Measurements from ENCODE around the gene ASB4. TPM values are rescaled to one million over a fixed set of nuclear protein-coding genes. Genes with fewer than 3 reads are reported as not detected.
A peak's percentile ranks its signal among the peaks of the same experiment; 100 is the strongest.

The ASB4 gene
- polyA plus RNA-seq, 3 donors from 2014 or later: not detected

DNA sequence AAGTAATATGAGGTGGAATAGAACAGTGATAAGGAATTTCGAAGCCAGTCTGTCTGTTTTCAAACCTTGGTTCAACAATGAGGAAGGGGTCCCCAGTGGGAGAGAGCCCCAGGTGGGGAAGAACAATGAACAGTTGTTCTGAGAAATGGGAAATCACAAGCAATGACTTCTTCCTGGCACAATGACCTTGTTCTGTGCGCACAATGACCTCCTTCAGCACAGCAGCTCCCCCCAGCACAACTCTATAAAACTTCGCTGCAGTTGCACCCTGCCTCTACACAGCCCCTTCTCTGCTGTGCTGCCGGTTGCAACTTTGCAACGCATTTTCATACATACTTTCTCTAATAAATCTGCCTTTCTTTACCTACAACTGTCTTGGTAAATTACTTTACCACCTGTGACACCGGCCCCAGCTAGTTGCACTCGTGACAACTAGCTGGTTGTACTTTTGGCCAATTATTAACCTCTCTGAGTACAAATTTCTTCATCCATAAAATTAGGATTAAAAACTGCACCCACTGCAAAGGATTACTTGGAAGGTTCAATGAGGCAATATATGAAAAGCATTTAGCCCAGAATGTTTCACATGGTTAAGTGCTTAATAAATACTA, 40.5 kb downstream of the ASB4 start:
- H3K4me3 Mint-ChIP-seq: no peak overlapping the region
- no peak overlapping the region for H3K27ac Mint-ChIP-seq
- H3K4me1 Mint-ChIP-seq: no peaks in the 10 kb centered on the region
- H3K36me3 Mint-ChIP-seq: no peaks in the 10 kb centered on the region
- DNase-seq: no peak
- H3K27me3 Mint-ChIP-seq (ENCODE audit: low read depth in 3 of 3): peaks cover 0 to 3% (median 2%) of the 10 kb centered on the region in 3 donors
- H3K9me3 Mint-ChIP-seq: no peaks in the 10 kb centered on the region

DNA sequence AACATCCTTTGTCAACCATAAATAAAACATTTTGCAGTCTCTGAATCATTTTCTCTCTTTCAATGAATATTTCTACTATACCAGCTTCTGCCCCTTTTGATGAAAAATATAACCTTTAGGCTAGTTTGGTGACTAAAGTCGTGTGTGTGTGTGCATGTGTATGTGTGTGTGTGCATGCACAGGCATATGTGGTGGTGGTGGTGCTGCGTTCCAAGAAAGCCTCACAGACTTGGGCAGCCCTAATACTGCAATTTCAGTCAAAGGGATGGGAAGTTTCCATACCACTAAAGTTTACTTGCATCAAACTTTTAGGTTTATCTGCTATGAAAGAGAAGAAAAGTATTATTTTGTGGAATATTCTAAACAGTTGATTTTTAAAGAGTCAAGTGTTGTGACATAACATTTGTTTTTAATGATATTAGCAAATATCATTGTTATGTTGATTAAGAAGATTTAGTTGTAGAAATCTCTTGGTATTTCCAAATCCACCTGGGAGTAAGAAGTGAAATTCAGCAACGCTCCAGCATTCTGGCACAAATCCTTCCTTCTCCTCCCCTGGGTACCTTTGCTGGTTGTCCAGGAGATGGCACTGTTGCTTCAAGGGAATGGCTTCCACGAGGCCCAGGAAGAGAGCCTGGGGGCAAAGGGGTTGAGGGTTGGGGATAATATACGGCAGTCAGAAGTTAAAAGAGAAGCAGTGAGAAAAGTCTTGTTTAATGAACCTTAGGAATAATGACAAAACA, 41.5 kb downstream of the ASB4 start:
- no peak overlapping the region for H3K27ac Mint-ChIP-seq
- H3K27me3 Mint-ChIP-seq (ENCODE audit: low read depth in 3 of 3): peaks cover 0 to 3% (median 2%) of the 10 kb centered on the region in 3 donors
- no peaks in the 10 kb centered on the region for H3K9me3 Mint-ChIP-seq
- no peaks in the 10 kb centered on the region for H3K4me1 Mint-ChIP-seq
- peak; percentile 39 to 42 (median 41) for DNase-seq
- H3K4me3 Mint-ChIP-seq: no peak overlapping the region
- H3K36me3 Mint-ChIP-seq: no peaks in the 10 kb centered on the region

DNA sequence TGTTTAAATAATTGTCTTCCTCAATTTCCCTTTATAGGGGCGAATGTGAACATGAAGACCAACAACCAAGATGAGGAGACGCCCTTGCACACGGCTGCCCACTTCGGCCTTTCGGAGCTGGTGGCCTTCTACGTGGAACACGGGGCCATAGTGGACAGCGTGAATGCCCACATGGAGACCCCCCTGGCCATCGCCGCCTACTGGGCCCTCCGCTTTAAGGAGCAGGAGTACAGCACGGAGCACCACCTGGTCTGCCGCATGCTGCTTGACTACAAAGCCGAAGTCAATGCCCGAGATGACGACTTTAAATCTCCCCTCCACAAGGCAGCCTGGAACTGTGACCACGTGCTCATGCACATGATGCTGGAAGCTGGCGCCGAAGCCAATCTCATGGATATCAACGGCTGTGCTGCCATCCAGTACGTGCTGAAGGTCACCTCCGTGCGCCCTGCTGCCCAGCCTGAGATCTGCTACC, 42.1 kb downstream of the ASB4 start:
- Mint-ChIP-seq H3K9me3 (no peaks in the 10 kb centered on the region), H3K36me3 (no peaks in the 10 kb centered on the region), H3K27ac (no peak overlapping the region), H3K27me3 (ENCODE audit: low read depth in 3 of 3) (peaks cover 0 to 3% (median 2%) of the 10 kb centered on the region in 3 donors), H3K4me3 (no peak overlapping the region), H3K4me1 (no peaks in the 10 kb centered on the region)
- DNase-seq: no peak

DNA sequence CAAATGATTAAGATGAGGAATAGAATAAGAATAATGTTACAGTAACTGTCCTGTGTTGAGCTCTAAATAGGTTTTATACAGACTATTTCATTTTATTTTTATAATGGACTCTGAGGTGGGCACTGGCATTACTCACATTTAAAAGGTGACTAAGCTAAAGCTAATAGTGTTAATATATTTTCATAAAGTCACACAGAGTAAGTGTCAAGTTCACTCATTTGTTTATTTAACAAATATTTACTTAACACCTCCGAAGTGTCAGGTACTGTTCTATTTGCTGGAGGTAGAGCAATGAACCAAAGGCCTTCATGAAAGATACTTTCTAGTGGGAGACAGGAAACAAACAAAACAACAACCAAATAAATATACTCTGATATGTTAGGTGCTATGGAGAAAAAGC, 44.0 kb downstream of the ASB4 start:
- Mint-ChIP-seq H3K4me3 (no peak overlapping the region), H3K9me3 (no peaks in the 10 kb centered on the region), H3K27ac (no peak overlapping the region), H3K4me1 (no peaks in the 10 kb centered on the region), H3K36me3 (no peaks in the 10 kb centered on the region), H3K27me3 (ENCODE audit: low read depth in 3 of 3) (peaks cover 0 to 3% (median 2%) of the 10 kb centered on the region in 3 donors)
- no peak for DNase-seq

DNA sequence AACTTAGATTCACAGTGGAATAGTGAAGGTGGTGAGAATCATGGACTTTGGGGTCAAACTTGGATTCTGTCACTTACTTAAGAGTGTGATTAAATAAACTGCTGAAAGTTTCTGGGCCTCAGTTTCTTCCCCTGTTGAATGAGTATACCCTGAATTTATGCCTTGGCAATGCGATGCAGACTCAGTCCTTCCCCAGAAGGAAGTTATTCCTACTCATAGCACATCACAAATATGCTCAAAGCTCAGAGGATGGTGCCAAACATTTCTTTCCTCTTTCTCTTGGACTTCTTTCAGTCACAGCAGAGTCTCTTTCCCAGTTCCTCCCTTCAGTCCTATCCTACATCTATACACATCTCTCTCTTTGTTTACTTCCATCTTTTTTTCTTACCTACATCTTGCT, 45.1 kb downstream of the ASB4 start:
- H3K36me3 Mint-ChIP-seq: no peaks in the 10 kb centered on the region
- H3K4me1 Mint-ChIP-seq: no peaks in the 10 kb centered on the region
- no peak overlapping the region for H3K4me3 Mint-ChIP-seq

DNA sequence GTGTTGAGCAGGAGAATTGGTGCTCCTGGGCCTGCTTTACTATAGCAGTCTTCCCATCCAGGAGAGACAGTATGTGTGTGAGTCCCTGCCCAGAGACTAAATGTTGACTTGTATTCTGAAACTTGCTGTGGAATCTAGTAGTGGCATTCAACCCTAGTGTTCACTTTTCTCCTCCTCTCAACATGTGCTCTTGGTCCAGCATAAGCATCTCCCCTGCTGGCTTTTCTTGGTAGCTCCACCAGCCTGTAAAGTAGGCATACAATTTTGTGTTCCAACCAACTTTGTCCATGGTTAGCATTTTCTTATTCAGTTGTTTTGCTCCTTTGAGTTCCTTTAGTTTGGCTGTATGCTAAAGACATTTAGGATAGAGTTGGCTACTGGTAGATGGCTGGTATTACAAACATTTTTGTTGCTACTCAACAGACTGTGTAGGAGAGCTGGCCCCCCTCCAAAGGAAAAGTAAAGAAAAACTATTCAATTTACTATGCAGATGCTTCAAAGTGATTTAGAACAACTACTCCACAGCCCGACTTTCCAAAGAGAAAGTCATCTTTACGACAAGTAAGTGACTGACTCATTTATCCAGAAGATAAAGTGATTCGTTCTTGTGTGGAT, 46.0 kb downstream of the ASB4 start:
- Mint-ChIP-seq H3K36me3 (no peaks in the 10 kb centered on the region), H3K4me3 (no peak overlapping the region), H3K4me1 (no peaks in the 10 kb centered on the region), H3K9me3 (no peaks in the 10 kb centered on the region), H3K27ac (no peak overlapping the region), H3K27me3 (ENCODE audit: low read depth in 3 of 3) (peaks cover 0 to 3% (median 0%) of the 10 kb centered on the region in 3 donors)
- DNase-seq: no peak

More for the DNA sequence above, 45.1 kb downstream of the ASB4 start:
- DNase-seq: no peak
- H3K9me3 Mint-ChIP-seq: no peaks in the 10 kb centered on the region
- no peak overlapping the region for H3K27ac Mint-ChIP-seq
- peaks cover 0 to 3% (median 0%) of the 10 kb centered on the region in 3 donors for H3K27me3 Mint-ChIP-seq (ENCODE audit: low read depth in 3 of 3)

DNA sequence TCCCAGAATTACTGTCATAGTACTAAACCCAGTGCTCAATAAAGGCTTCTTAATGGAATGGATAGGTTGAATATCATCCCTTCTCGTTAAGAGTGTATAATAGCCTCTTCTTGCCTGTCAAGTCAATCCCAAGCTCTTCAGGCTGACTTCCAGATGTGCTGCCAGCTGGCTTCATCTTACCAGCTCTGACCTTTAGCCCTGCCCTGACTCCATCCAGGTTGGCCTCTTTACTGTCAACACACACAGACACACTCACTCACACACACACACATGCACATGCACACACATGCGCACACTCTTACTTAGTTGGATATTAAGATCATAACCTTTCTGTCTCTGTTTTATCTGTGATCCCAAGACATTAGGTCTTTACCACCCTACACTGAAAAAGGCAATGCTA, 49.1 kb downstream of the ASB4 start:
- H3K4me3 Mint-ChIP-seq: no peak overlapping the region
- H3K36me3 Mint-ChIP-seq: no peaks in the 10 kb centered on the region
- H3K27ac Mint-ChIP-seq: no peak overlapping the region

DNA sequence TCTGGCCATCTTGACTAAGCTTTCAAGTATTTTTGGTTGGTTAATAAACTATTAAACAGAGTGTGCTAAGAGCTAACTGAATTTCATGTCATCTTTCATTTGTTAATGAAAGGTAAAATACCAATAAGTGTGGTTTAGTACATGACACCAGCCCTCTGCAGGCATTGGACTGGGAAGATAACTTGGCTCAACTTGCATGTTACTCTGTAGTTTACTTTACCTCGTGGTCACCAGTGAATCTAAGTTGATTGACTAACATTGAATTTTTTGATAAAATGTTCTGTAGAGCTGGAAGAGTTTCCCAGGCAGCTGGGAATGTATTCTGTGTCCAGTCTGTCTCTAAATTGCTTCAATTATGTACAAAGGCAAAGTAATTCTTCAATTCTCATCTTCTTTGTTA, 49.9 kb downstream of the ASB4 start:
- Mint-ChIP-seq H3K27me3 (ENCODE audit: low read depth in 3 of 3) (no peaks in the 10 kb centered on the region), H3K9me3 (no peaks in the 10 kb centered on the region), H3K4me3 (no peak overlapping the region), H3K36me3 (no peaks in the 10 kb centered on the region), H3K27ac (no peak overlapping the region), H3K4me1 (no peaks in the 10 kb centered on the region)
- DNase-seq: no peak

More for the DNA sequence above, 49.1 kb downstream of the ASB4 start:
- Mint-ChIP-seq H3K9me3 (no peaks in the 10 kb centered on the region), H3K4me1 (no peaks in the 10 kb centered on the region), H3K27me3 (ENCODE audit: low read depth in 3 of 3) (peaks cover 0 to 2% (median 0%) of the 10 kb centered on the region in 3 donors)
- DNase-seq: no peak

DNA sequence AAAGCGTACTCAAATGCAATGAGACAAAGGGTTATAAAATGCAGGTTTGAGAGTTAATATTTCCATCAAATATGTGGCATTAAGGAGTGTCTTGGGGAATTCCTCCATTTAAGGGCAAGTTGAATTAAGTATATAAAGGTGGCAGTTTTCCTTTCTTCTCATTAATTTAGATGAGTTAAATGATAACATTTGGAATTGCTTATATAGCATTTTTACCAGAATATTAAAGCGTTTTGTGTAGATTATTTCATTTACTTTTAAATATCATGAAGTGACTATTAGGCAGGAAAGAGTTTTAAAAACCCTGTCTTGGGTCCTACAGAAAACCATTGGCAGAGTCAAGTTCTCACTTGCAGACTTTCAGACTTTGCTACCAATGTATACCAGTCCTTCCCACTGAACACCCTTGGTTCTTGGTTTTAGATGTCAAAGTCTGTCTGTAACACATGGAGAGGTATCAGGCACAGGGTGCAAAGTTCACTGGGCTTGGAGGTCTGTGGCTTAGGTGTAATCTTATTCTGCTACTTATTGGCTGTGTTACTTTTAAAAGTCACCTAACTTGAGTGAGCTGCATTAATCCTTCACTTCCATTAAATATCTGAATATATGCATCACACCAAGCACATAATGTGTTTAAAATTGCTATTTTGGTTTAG, 51.0 kb downstream of the ASB4 start:
- H3K9me3 Mint-ChIP-seq: no peaks in the 10 kb centered on the region
- no peak for DNase-seq
- H3K4me3 Mint-ChIP-seq: no peak overlapping the region
- H3K4me1 Mint-ChIP-seq: no peaks in the 10 kb centered on the region
- H3K36me3 Mint-ChIP-seq: no peaks in the 10 kb centered on the region
- no peaks in the 10 kb centered on the region for H3K27me3 Mint-ChIP-seq (ENCODE audit: low read depth in 3 of 3)
- H3K27ac Mint-ChIP-seq: no peak overlapping the region

DNA sequence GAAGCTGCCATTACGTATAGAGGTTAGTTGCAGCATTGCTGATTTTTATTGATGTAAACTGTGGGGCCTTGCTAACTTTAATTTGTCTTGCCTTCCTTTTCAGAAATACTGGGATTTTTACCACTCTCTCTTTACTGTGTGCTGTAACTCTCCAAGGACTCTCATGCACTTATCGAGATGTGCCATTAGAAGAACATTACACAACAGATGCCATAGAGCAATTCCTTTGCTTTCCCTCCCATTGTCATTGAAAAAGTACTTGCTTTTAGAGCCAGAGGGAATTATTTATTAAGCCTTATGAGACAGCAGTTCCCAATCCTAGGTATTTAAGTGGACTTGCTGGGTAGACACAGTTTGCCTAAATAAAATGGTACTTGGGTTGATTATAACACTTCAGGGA, 51.7 kb downstream of the ASB4 start:
- no peaks in the 10 kb centered on the region for H3K27me3 Mint-ChIP-seq (ENCODE audit: low read depth in 3 of 3)
- no peak overlapping the region for H3K4me3 Mint-ChIP-seq
- H3K27ac Mint-ChIP-seq: no peak overlapping the region
- H3K9me3 Mint-ChIP-seq: no peaks in the 10 kb centered on the region
- no peak for DNase-seq
- H3K4me1 Mint-ChIP-seq: no peaks in the 10 kb centered on the region
- H3K36me3 Mint-ChIP-seq: no peaks in the 10 kb centered on the region

DNA sequence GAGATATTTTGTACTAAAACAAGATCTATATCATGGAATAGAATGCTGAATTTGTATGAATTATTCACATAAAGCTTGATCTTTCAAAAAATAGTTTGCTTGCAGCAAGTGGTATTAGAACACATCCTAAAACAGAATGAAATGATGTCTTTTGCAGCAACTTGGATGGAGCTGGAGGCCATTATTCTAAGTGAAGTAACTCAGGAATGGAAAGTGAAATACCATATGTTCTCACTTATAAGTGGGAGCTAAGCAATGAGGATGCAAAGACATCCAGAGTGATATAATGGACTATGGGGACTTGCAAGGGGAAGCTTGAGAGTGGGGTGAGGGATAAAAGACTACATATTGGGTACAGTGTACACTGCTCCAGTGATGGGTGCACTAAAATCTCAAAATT, 53.7 kb downstream of the ASB4 start:
- H3K36me3 Mint-ChIP-seq: no peaks in the 10 kb centered on the region
- H3K9me3 Mint-ChIP-seq: no peaks in the 10 kb centered on the region
- DNase-seq: no peak

DNA sequence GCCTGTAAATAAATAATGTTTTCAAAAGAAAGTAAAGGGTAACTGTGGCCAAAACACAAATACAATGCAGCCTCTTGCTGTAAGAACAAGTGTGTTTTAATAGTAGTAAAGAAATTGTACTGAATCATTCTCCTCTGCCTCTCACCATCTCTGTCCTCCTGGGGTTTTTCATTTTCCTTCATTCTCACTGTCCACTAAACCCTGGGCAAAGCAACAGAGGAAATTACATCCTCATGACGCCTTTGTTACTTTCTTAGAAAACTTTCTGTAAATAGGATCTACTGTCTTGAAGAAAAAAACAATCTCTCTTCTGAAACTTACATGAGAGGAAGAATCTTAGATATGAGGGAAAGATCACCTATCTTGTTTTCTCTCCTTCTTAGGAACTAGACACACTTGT, 54.6 kb downstream of the ASB4 start:
- DNase-seq: no peak
- H3K27ac Mint-ChIP-seq: no peak overlapping the region
- no peak overlapping the region for H3K4me3 Mint-ChIP-seq
- peaks cover 0 to 1% of the 10 kb centered on the region in 2 donors for H3K4me1 Mint-ChIP-seq
- no peaks in the 10 kb centered on the region for H3K36me3 Mint-ChIP-seq
- no peaks in the 10 kb centered on the region for H3K9me3 Mint-ChIP-seq
- H3K27me3 Mint-ChIP-seq (ENCODE audit: low read depth in 3 of 3): peaks cover 0 to 2% (median 0%) of the 10 kb centered on the region in 3 donors

More for the DNA sequence above, 53.7 kb downstream of the ASB4 start:
- Mint-ChIP-seq H3K4me1 (no peaks in the 10 kb centered on the region), H3K27me3 (ENCODE audit: low read depth in 3 of 3) (peaks cover 0 to 2% (median 0%) of the 10 kb centered on the region in 3 donors), H3K27ac (no peak overlapping the region), H3K4me3 (no peak overlapping the region)

DNA sequence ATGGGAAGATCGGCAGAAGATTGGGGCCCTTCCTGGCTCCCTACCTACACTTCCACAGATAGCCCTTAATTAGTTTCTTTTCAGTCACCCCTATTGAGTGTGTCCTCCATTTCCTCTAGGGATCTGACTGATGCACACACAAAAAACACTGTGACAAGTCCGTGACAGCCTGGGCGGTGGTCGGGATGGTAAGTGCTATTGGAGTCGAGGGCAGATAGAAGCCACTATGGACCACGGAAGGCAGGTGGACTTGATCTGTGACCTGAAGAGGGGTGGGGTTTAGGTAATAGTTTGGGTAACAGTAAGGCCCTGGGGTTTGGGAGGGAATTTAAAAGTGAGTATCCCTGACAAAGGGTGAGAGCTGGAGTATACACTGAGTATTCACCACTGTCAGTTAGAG, 57.6 kb downstream of the ASB4 start:
- H3K27ac Mint-ChIP-seq: no peak overlapping the region
- no peak for DNase-seq
- no peaks in the 10 kb centered on the region for H3K36me3 Mint-ChIP-seq
- no peak overlapping the region for H3K4me3 Mint-ChIP-seq
- peaks cover 0 to 3% of the 10 kb centered on the region in 2 donors for H3K4me1 Mint-ChIP-seq
- H3K27me3 Mint-ChIP-seq (ENCODE audit: low read depth in 3 of 3): peaks cover 0 to 2% (median 0%) of the 10 kb centered on the region in 3 donors
- H3K9me3 Mint-ChIP-seq: no peaks in the 10 kb centered on the region

DNA sequence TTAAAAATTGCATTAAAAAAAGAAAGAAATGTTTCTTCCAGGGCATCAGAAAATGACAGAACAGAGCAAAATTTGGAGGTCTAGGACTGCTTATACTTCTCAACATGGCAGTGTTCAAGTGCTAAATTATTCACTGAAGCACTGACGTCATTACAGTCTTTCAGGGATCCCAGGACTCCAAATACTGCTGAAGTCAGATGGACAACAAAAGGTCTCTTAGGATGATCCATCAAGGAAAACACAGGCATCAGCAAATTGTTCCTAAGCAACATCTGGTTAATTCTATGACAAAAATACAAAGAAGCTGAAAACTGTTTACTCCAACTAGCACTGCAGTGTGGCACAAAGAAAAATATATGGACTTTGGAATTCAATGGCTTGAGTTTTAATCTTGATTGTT, 58.4 kb downstream of the ASB4 start:
- Mint-ChIP-seq H3K4me1 (peaks cover 0 to 3% of the 10 kb centered on the region in 2 donors), H3K9me3 (no peaks in the 10 kb centered on the region), H3K4me3 (no peak overlapping the region), H3K27ac (no peak overlapping the region), H3K27me3 (ENCODE audit: low read depth in 3 of 3) (peaks cover 0 to 3% (median 2%) of the 10 kb centered on the region in 3 donors), H3K36me3 (no peaks in the 10 kb centered on the region)
- DNase-seq: no peak

Data from immature natural killer cell (primary cell).